Ascending aorta (tissue), 2 donors: ENCODE measurements around the gene MAP2K4. TPM values are rescaled to one million over a fixed set of nuclear protein-coding genes. Genes with fewer than 3 reads are reported as not detected.

Experiments used
- DNase-seq, 2 donors: peaks; one replicate each; pipeline ENCODE4 v3.0.0-alpha.2; 2019; ENCODE audit warnings: low spot score in 2 of 2
- H3K27ac ChIP-seq, 2 donors: fragments of 200-600 bp; sonication (generic); one replicate each; pipeline ENCODE4 v1.5.1; 2016 to 2017; ENCODE audit warnings: mild to moderate bottlenecking in 1 of 2
- H3K27me3 ChIP-seq: fragments of 200-600 bp; sonication (generic); one replicate; pipeline ENCODE4 v1.5.1; 2017
- H3K36me3 ChIP-seq, 2 donors: fragments of 200-600 bp; sonication (generic); one replicate each; pipeline ENCODE4 v1.5.1; 2016
- H3K4me1 ChIP-seq, 2 donors: fragments of 200-600 bp; sonication (generic); one replicate each; pipeline ENCODE4 v1.5.1; 2016 to 2017; ENCODE audit warnings: mild to moderate bottlenecking in 1 of 2
- H3K4me3 ChIP-seq, 2 donors: fragments of 200-600 bp; sonication (generic); one replicate each; pipeline ENCODE4 v1.5.1; 2016 to 2017; ENCODE audit warnings: mild to moderate bottlenecking in 1 of 2
- H3K9me3 ChIP-seq, 2 donors: fragments of 200-600 bp; sonication (generic); one replicate each; pipeline ENCODE4 v1.5.1; 2016
- intact Hi-C: fragments of 100-400 bp; cut with DNase I; formaldehyde crosslinking; loops from one replicate; pipeline ENCODE4 v1.15.1; 2023
- total RNA-seq: library from RNA; depleted of rRNA; stranded (reverse); fragments of >200 nt; gene quantifications from one replicate; pipeline ENCODE4 v1.1.0, GENCODE V29; 2016
- TF ChIP-seq, protein P1 (sequence below), 3 experiments: fragments of 200-600 bp in 2 of 3; fragments of 450-650 bp in 1 of 3; sonication (generic) in 2 of 3; IDR thresholded peaks; one replicate each; pipeline ENCODE4 v1.5.1; 2016 to 2019; ENCODE audit warnings: antibody characterized with exemption in 3 of 3, mild to moderate bottlenecking in 1 of 3, moderate library complexity in 1 of 3

Gene MAP2K4
- total RNA-seq, 1 donor from 2014 or later = 54.5 TPM

DNA sequence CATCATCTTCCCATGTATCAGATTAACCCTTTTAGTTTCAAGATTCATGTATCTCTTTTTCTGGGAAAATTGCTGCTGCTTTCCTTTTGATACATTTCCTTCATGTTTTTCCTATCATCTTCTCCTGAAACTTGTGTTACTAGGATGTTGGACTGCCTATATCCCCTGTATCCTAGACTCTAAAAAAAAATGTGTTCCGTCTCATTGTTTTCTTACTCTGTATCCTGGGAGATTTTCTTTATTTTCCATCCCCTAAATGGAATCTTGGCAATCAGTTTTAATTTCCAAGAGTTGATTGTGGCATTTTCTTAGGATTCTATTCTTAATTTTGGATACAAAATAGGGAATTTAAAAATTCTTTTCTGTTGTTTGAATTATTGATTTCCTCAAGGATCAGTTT lies 36.8 kb downstream of the MAP2K4 start:
- H3K36me3 ChIP-seq = no peaks in the 10 kb centered on the region
- no peaks in the 10 kb centered on the region for H3K27me3 ChIP-seq
- TF ChIP-seq, protein P1, sequence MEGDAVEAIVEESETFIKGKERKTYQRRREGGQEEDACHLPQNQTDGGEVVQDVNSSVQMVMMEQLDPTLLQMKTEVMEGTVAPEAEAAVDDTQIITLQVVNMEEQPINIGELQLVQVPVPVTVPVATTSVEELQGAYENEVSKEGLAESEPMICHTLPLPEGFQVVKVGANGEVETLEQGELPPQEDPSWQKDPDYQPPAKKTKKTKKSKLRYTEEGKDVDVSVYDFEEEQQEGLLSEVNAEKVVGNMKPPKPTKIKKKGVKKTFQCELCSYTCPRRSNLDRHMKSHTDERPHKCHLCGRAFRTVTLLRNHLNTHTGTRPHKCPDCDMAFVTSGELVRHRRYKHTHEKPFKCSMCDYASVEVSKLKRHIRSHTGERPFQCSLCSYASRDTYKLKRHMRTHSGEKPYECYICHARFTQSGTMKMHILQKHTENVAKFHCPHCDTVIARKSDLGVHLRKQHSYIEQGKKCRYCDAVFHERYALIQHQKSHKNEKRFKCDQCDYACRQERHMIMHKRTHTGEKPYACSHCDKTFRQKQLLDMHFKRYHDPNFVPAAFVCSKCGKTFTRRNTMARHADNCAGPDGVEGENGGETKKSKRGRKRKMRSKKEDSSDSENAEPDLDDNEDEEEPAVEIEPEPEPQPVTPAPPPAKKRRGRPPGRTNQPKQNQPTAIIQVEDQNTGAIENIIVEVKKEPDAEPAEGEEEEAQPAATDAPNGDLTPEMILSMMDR (IDR thresholded peaks at IDR 0.05) = no peak
- no peak overlapping the region for H3K4me3 ChIP-seq
- intact Hi-C loops = no loop called here
- DNase-seq = no peak
- peaks cover 0 to 3% of the 10 kb centered on the region in 2 donors for H3K4me1 ChIP-seq
- no peaks in the 10 kb centered on the region for H3K9me3 ChIP-seq
- H3K27ac ChIP-seq = no peak overlapping the region

DNA sequence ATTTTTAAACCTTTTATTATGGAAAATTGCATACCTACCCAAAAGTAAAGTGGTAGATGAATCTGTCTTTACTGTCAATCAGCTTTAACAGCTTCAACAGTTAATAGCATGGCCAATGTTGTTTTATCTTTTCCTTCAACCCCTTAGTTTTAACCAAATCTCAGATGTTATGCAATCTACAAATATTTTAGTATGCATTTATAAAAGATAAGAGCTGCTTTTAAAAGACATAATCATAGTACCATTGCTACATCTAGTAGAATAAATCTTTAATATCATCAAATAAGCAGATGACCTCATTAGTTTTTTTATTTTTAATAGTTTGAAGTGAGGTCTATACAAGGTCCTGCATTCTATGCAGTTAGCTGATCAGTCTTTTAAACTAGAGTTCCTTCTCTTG lies 37.9 kb downstream of the MAP2K4 start:
- no peak for DNase-seq
- H3K9me3 ChIP-seq = no peaks in the 10 kb centered on the region
- H3K4me3 ChIP-seq = no peak overlapping the region
- intact Hi-C loops = no loop called here
- TF ChIP-seq, protein P1 (IDR thresholded peaks at IDR 0.05) = no peak
- H3K36me3 ChIP-seq = peaks cover 0 to 3% of the 10 kb centered on the region in 2 donors
- peaks cover 0 to 3% of the 10 kb centered on the region in 2 donors for H3K4me1 ChIP-seq
- H3K27ac ChIP-seq = no peak overlapping the region
- no peaks in the 10 kb centered on the region for H3K27me3 ChIP-seq

DNA sequence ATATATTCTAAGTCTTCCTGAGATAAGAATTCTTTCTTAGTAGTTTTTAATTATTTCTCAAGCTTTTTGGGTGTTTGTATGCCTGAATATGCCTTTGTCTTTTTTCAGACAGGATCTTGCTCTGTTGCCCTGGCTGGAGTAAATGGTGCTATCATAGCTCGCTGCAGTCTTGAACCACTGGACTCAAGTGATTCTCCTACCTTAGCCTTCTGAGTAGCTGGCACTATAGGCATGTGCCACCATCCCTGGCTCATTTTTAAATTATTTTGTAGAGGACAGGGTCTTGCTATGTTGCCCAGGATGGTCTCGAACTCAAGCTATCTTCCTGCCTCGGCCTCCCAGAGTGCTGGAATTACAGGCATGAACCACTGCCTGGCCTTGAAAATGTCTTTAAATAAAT lies 41.6 kb downstream of the MAP2K4 start:
- no peak for DNase-seq
- Histone ChIP-seq H3K27me3 (no peaks in the 10 kb centered on the region), H3K9me3 (no peaks in the 10 kb centered on the region), H3K4me1 (peaks cover 0 to 3% of the 10 kb centered on the region in 2 donors), H3K36me3 (peaks cover 9 to 10% of the 10 kb centered on the region in 2 donors), H3K27ac (no peak overlapping the region), H3K4me3 (no peak overlapping the region)
- TF ChIP-seq, protein P1 (IDR thresholded peaks at IDR 0.05) = no peak
- intact Hi-C loops = no loop called here

DNA sequence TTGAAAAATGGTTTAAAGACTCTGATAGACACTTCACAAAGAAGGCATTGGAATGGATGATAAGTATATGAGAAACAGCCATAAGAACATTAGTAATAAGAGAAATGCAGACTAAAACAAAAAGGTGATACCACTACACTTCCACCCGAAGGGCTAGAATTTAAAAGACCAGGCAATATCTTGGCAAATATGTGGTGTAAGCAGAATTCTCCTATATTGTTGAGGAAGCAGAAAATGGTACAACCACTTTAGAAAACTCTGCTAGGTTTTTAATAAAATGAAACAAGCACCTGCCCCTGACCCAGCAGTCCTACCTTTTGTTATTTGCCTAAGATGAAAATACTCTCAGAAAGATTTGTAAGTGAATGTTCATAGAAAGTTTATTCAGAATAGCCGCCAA lies 43.7 kb downstream of the MAP2K4 start:
- intact Hi-C loops = no loop called here
- Histone ChIP-seq H3K36me3 (peaks cover 9 to 12% of the 10 kb centered on the region in 2 donors), H3K4me1 (no peaks in the 10 kb centered on the region), H3K9me3 (no peaks in the 10 kb centered on the region), H3K27ac (no peak overlapping the region), H3K27me3 (no peaks in the 10 kb centered on the region), H3K4me3 (no peak overlapping the region)
- no peak for DNase-seq
- TF ChIP-seq, protein P1 (IDR thresholded peaks at IDR 0.05) = no peak

DNA sequence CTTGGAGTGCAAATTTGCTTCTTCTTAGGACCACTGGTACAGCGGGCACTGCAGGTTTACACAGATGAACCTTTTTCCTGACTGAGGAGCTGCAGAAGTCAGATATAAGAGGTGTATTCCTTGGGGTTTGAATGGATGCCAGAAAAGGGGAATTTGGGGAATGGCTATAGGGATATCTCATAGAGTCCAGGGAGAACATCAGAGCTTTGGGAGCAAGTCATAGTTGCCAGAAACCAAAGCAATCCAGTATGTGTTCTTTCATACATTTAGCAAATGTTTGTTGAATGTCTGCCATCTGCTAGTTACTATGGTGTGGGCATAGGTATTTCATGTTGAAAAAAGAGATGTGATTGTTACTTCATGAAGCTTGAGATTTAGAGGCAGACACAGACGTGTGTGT lies 46.8 kb downstream of the MAP2K4 start:
- Histone ChIP-seq H3K27ac (no peak overlapping the region), H3K9me3 (no peaks in the 10 kb centered on the region), H3K4me1 (no peaks in the 10 kb centered on the region), H3K36me3 (peaks cover 9 to 12% of the 10 kb centered on the region in 2 donors), H3K4me3 (no peak overlapping the region), H3K27me3 (no peaks in the 10 kb centered on the region)
- TF ChIP-seq, protein P1 (IDR thresholded peaks at IDR 0.05) = no peak
- intact Hi-C loops = no loop called here
- no peak for DNase-seq

DNA sequence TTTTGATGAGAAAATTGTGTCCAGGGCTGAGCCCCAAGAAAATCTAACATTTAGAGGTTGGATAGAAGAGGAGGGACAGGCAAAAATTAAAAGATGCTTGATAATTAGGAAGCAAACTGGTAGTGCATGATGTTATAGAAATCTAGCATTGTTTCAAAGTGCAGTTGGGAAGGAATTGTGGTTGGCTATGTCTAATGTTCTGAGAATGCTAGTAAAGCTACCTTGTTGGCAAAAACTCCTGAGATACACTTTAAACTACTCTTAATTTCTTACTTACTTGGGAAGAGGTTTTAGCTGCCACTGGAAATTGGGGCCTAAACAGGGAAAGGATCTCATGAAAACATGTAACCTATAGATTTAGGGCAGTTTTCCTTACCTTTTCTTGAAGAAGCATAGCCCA lies 48.3 kb downstream of the MAP2K4 start:
- no peaks in the 10 kb centered on the region for H3K9me3 ChIP-seq
- H3K27me3 ChIP-seq = no peaks in the 10 kb centered on the region
- intact Hi-C loops = no loop called here
- H3K36me3 ChIP-seq = peaks cover 6 to 12% of the 10 kb centered on the region in 2 donors
- no peaks in the 10 kb centered on the region for H3K4me1 ChIP-seq
- H3K4me3 ChIP-seq = no peak overlapping the region
- TF ChIP-seq, protein P1 (IDR thresholded peaks at IDR 0.05) = no peak
- H3K27ac ChIP-seq = no peak overlapping the region
- no peak for DNase-seq
